Stomach (tissue), 9 donors: ENCODE data around the gene TGM2. TPM values are rescaled to one million over a fixed set of nuclear protein-coding genes. Genes with fewer than 3 reads are reported as not detected.

Experiments
- DNase-seq, 2 donors: peaks; one replicate each; pipeline versions ENCODE4 v3.0.0 to v3.0.0-alpha.2; 2013 to 2019
- H3K27ac ChIP-seq, 5 donors: fragments of 200-600 bp in 4 of 5; sonication (generic) in 4 of 5; one replicate each; pipeline ENCODE4 v1.5.1; 2013 to 2019; ENCODE audit warnings: mild to moderate bottlenecking in 1 of 5, moderate library complexity in 1 of 5
- H3K27me3 ChIP-seq, 3 donors: fragments of 200-600 bp; sonication (generic); one replicate each; pipeline ENCODE4 v1.5.1; 2017 to 2019; ENCODE audit warnings: mixed run types in 1 of 3
- H3K36me3 ChIP-seq, 4 donors: fragments of 200-600 bp; sonication (generic); 1 replicate in 3 of 4; 2 replicates in 1 of 4; pipeline ENCODE4 v1.5.1; 2016 to 2019
- H3K4me1 ChIP-seq, 4 donors: fragments of 200-600 bp; sonication (generic); one replicate each; pipeline ENCODE4 v1.5.1; 2016 to 2019
- H3K4me3 ChIP-seq, 4 donors: fragments of 200-600 bp; sonication (generic) in 3 of 4; one replicate each; pipeline ENCODE4 v1.5.1; 2016 to 2019; ENCODE audit warnings: mild to moderate bottlenecking in 1 of 4
- H3K9me3 ChIP-seq, 4 donors: fragments of 200-600 bp; sonication (generic); one replicate each; pipeline ENCODE4 v1.5.1; 2016 to 2019
- EP300 ChIP-seq: sonication (generic); formaldehyde crosslinking; IDR thresholded peaks from one replicate; pipeline ENCODE4 v1.6.1; 2017; ENCODE audit warnings: antibody characterized with exemption
- POLR2A ChIP-seq, 4 donors: fragments of 450-650 bp; IDR thresholded peaks; one replicate each; pipeline ENCODE4 v1.6.1; 2016; ENCODE audit warnings: antibody characterized with exemption in 4 of 4, control low read depth in 2 of 4, mild to moderate bottlenecking in 1 of 4, moderate library complexity in 1 of 4
- POLR2AphosphoS5 ChIP-seq, 3 donors: sonication (generic); formaldehyde crosslinking; IDR thresholded peaks; one replicate each; pipeline ENCODE4 v1.6.1; 2016; ENCODE audit warnings: antibody characterized with exemption in 3 of 3
- WGBS, 5 donors: extraction: QIAGEN DNeasy Blood & Tissue Kit in 3 of 5; methylation state at CpG; one replicate each; pipeline versions ENCODE4 v1.1.5 to v1.1.7; 2013 to 2018; 5-methylcytosine and 5-hydroxymethylcytosine counted together
- intact Hi-C: fragments of 100-400 bp; cut with DNase I; formaldehyde crosslinking; loops from one replicate; pipeline ENCODE4 v1.15.1; 2023; ENCODE audit warnings: low total_unique reads
- polyA plus RNA-seq, 3 donors: library from polyadenylated mRNA; stranded (reverse); fragments of 200-250 nt; gene quantifications; one replicate each; pipeline ENCODE4 v1.2.3, GENCODE V29; 2013
- total RNA-seq, 5 donors: library from RNA; depleted of rRNA; stranded (reverse); fragments of >200 nt; gene quantifications; one replicate each; pipeline versions ENCODE4 v1.1.0 to v1.2.3, GENCODE V29; 2014 to 2016
- TF ChIP-seq, protein P1 (sequence below), 7 experiments: fragments of 450-650 bp in 4 of 7; fragments of 200-600 bp in 3 of 7; sonication (generic) in 3 of 7; IDR thresholded peaks; one replicate each; pipeline ENCODE4 v1.5.1; 2016 to 2019; ENCODE audit warnings: antibody characterized with exemption in 7 of 7, control low read depth in 2 of 7, mild to moderate bottlenecking in 1 of 7
- donor health status: healthy with polysubstance abuse.
- donor health status: Bipolar disorder and iron deficiency.
- donor health status: healthy.

The TGM2 gene
- total and polyA plus RNA-seq, 8 donors, result 16.2 to 195 (median 33.3) TPM

DNA sequence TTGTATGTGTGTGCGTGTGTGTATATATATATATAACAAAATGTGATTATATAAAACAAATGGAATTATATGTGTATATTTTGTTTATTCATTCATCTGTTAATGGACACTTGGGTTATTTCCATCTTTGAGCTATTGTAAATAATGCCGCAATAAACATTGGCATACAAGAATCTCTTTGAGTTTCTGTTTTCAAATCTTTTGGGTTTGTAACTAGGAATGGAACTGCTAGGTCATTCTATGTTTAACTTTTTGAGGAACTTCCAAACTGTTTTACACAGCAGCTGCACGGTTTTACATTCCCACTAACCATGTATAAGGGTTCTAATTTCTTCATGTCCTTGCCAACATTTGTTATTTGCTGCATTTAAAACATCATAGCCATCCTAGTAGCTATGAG lies 39.9 kb upstream of the TGM2 start:
- no peak overlapping the region for H3K4me3 ChIP-seq
- TF ChIP-seq, protein P1, sequence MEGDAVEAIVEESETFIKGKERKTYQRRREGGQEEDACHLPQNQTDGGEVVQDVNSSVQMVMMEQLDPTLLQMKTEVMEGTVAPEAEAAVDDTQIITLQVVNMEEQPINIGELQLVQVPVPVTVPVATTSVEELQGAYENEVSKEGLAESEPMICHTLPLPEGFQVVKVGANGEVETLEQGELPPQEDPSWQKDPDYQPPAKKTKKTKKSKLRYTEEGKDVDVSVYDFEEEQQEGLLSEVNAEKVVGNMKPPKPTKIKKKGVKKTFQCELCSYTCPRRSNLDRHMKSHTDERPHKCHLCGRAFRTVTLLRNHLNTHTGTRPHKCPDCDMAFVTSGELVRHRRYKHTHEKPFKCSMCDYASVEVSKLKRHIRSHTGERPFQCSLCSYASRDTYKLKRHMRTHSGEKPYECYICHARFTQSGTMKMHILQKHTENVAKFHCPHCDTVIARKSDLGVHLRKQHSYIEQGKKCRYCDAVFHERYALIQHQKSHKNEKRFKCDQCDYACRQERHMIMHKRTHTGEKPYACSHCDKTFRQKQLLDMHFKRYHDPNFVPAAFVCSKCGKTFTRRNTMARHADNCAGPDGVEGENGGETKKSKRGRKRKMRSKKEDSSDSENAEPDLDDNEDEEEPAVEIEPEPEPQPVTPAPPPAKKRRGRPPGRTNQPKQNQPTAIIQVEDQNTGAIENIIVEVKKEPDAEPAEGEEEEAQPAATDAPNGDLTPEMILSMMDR (IDR thresholded peaks at IDR 0.05), result no peak
- TF ChIP-seq POLR2A (IDR thresholded peaks at IDR 0.05), result no peak
- H3K9me3 ChIP-seq, result no peaks in the 10 kb centered on the region
- peaks cover 0 to 7% (median 0%) of the 10 kb centered on the region in 3 donors for H3K27me3 ChIP-seq
- peaks cover 0 to 5% (median 0%) of the 10 kb centered on the region in 4 donors for H3K4me1 ChIP-seq
- 48 to 57% (median 52%) methylated on average over 3 of the region's 3 CpGs for WGBS, 5 donors
- no peak for DNase-seq
- no peak overlapping the region for H3K27ac ChIP-seq
- no peaks in the 10 kb centered on the region for H3K36me3 ChIP-seq
- intact Hi-C loops, result no loop called here

DNA sequence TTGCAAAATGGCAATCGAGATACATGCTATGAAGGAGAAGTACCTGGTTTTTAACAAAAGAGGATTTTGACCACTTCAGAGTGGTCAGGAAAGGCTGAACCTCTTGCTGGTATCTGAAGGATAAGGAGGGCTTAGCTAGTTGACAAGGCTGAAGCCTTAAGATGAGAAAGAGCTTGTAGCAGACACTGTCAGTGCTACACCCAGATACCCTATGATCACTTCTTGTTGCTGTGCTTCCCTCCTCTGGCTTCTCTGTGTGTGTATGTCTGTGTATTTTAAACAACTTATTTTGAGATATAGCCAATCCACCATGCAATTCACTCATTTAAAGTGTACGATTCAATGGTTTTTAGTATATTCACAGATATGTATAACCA lies 38.9 kb upstream of the TGM2 start:
- 74 to 85% (median 80%) methylated on average over 2 of the region's 2 CpGs for WGBS, 5 donors
- peaks cover 0 to 4% (median 0%) of the 10 kb centered on the region in 4 donors for H3K4me1 ChIP-seq

DNA sequence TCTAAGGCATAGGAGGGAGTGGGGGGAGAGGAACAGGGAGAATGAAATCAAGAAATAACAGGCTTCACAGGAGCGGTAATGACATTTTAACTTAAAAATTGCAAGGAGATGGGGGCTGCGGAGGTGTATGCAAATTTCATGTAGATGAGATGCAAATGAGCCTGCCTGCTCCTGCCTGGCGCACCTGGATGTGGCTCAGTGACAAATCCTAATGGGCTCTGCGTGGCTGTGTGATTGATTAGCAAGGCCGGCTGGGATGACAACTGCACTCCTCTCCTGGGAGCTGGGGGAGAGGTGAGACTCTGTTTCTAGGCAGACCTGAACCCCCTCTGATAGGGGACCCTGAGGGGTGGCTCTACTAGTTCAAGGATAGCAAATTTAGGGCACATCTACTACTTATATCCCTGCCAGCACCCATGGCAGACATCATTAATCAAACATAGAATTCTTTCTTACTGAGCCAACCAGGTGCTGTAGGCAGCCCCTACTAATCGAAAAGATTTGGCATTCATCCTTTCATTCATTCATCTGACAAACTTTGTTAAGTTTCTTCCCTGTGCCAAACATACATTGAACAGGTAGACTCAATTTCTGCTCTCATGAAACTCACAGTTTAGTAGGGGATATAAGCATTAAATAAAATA lies 38.4 kb upstream of the TGM2 start:
- Histone ChIP-seq H3K27ac (no peak overlapping the region), H3K36me3 (no peaks in the 10 kb centered on the region), H3K4me3 (no peak overlapping the region), H3K4me1 (no peaks in the 10 kb centered on the region), H3K9me3 (no peaks in the 10 kb centered on the region), H3K27me3 (peaks cover 0 to 7% (median 0%) of the 10 kb centered on the region in 3 donors)
- intact Hi-C loops, result no loop called here
- no peak for TF ChIP-seq POLR2A (IDR thresholded peaks at IDR 0.05)
- no peak for DNase-seq
- 69 to 74% (median 70%) methylated on average over 6 of the region's 6 CpGs for WGBS, 5 donors

More for the DNA sequence above, 38.9 kb upstream of the TGM2 start:
- Histone ChIP-seq H3K4me3 (no peak overlapping the region), H3K36me3 (no peaks in the 10 kb centered on the region), H3K27me3 (peaks cover 0 to 7% (median 0%) of the 10 kb centered on the region in 3 donors), H3K27ac (no peak overlapping the region), H3K9me3 (no peaks in the 10 kb centered on the region)
- TF ChIP-seq POLR2A (IDR thresholded peaks at IDR 0.05), result no peak
- TF ChIP-seq EP300, result no peak
- TF ChIP-seq, protein P1 (IDR thresholded peaks at IDR 0.05), result no peak
- no peak for TF ChIP-seq POLR2AphosphoS5 (IDR thresholded peaks at IDR 0.05)
- no peak for DNase-seq
- intact Hi-C loops, result no loop called here

DNA sequence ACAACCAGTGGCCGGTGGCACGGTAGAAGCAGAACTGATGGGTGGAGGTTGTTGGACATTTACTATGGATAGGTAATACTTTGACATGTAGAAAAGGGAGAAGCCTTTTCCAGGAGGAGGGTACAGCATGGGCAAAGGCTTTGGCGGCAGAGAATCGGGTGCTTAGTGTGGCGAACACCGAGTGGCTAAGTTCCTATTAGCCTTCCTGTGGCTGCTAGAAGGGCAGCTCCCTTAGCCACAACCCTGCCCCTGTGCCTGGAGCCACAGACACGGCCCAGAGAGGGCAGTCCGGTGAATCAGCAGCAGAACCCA lies 37.9 kb upstream of the TGM2 start:
- Histone ChIP-seq H3K9me3 (no peaks in the 10 kb centered on the region), H3K36me3 (no peaks in the 10 kb centered on the region), H3K4me3 (no peak overlapping the region), H3K27me3 (peaks cover 0 to 7% (median 0%) of the 10 kb centered on the region in 3 donors), H3K27ac (no peak overlapping the region), H3K4me1 (no peaks in the 10 kb centered on the region)
- TF ChIP-seq, protein P1 (IDR thresholded peaks at IDR 0.05), result no peak
- intact Hi-C loops, result no loop called here
- WGBS, 5 donors, result 81 to 89% (median 87%) methylated on average over 8 of the region's 8 CpGs
- DNase-seq, result no peak

DNA sequence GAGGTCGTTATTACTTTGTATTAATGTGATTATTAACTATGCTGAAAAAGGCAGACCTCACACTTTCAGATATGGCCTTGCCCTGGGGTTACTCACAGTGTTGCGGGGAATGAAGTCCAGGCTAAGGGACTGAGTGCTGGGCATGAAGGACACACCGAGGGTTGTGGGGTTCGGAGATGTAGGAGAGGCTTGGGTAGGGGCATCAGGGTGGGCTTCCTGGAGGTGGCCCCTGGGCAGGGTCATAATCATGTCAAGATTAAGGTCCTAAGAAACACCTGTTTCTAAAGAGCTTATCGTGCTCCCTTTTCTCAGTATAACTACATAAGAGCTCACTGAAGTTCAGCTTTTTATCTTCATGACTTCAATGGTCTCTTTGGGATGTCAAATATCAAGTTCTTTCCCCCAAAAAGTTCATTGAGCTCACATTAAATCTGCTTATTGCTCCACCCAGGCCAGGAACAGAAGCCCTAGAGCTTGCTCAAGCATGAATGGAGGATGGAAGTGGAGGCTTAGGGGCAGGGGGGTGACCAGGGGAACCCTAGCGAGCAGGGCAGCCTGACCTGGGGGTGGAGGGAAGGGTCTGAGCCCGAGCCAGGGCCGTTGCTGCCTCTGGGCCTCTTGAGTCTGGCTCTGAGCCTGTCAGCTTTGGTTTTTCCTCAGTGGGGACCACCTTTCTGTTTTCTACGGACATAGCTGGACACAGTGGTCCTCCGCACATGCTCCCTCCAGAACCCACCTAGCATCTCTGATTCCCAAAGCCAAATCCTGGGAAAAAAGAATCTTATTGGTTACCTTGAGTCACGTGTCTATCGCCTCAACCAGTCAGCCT lies 37.3 kb upstream of the TGM2 start:
- no peaks in the 10 kb centered on the region for H3K9me3 ChIP-seq
- no peak overlapping the region for H3K27ac ChIP-seq
- WGBS, 5 donors, result 78 to 84% (median 83%) methylated on average over 12 of the region's 12 CpGs

More for the DNA sequence above, 37.3 kb upstream of the TGM2 start:
- Histone ChIP-seq H3K27me3 (peaks cover 0 to 7% (median 0%) of the 10 kb centered on the region in 3 donors), H3K4me1 (no peaks in the 10 kb centered on the region), H3K4me3 (no peak overlapping the region), H3K36me3 (no peaks in the 10 kb centered on the region)
- intact Hi-C loops, result no loop called here
- DNase-seq, result no peak
- TF ChIP-seq POLR2A (IDR thresholded peaks at IDR 0.05) (no peak), EP300 (no peak), POLR2AphosphoS5 (IDR thresholded peaks at IDR 0.05) (no peak)
- TF ChIP-seq, protein P1 (IDR thresholded peaks at IDR 0.05), result no peak
